HUES6 (cell line): ENCODE measurements around the gene MAPK14.
"Not testable (repeated sequence)": the region's sequence is repeated elsewhere in the genome, so short reads cannot be mapped to it uniquely, and the experiment has no call there.

Experiments used
- H3K27ac ChIP-seq: 2 replicates; pipeline ENCODE4 v1.7.0; 2013; ENCODE audit warnings: low read depth, mild to moderate bottlenecking, low read length, inconsistent platforms
- H3K27me3 ChIP-seq: 2 replicates; pipeline ENCODE4 v1.6.1; 2013; ENCODE audit warnings: low read length; ENCODE audit not compliant: control insufficient read depth, insufficient read depth
- H3K36me3 ChIP-seq: 2 replicates; pipeline ENCODE4 v1.6.1; 2013; ENCODE audit warnings: low read length; ENCODE audit not compliant: control insufficient read depth, insufficient read depth
- H3K4me1 ChIP-seq: 2 replicates; pipeline ENCODE4 v1.6.1; 2013; ENCODE audit warnings: low read length; ENCODE audit not compliant: control insufficient read depth, insufficient read depth
- H3K4me3 ChIP-seq: 2 replicates; pipeline ENCODE4 v1.5.1; 2013; ENCODE audit warnings: low read depth, low read length
- H3K9ac ChIP-seq: one replicate; pipeline ENCODE4 v1.6.1; 2013; ENCODE audit warnings: mild to moderate bottlenecking, low read length
- H3K9me3 ChIP-seq: 2 replicates; pipeline ENCODE4 v1.6.1; 2013; ENCODE audit warnings: low read depth, low read length; ENCODE audit not compliant: control insufficient read depth, insufficient read depth

Gene MAPK14

DNA sequence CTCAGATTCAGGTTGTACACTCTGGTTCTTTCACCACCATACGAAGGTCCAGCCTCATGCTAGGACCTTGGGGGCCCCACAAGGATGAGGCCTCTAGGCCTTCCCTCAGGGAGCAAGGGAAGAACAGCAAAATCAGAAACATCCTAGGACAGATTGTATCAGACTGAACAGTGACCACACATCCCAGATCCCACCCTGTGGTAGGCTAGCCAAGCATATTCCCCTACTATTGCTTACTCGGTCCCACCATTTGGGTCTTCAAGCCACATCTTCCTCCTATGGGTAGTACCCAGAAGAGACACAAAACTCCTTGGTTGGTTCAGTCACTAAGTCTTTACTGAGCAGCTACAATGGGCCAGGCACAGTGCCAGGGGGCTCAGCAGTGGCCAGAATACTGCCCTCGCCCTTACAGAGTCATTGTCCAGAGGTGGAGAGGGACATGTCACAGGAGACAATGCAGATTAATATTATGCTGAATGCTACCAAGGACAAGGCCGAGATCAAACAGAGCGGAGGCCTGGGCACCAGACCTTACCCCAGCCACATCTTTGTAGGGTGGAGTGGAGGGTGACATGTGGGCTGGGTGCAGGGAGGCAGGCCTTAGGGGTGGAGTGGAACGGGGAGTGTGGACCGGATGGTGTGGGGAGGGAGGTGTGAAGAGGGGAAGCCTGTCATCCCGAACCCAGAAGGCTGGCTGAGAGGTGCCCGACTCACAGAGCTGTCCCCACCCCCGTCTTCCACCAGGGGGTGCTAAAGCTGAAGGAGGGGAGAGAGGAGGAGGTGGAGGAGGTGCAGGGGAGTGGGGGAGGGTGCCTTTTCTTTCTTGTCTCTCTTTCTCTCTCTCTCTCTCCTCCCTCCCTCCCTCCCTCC, 95.9 kb downstream of the MAPK14 start:
- Histone ChIP-seq H3K36me3 (peaks cover 3% of the 10 kb centered on the region; the same call in 1 of the 2 replicates), H3K4me1 (peaks cover 26% of the 10 kb centered on the region), H3K27ac (no peak overlapping the region), H3K9ac (no peak overlapping the region), H3K4me3 (no peak overlapping the region), H3K27me3 (no peaks in the 10 kb centered on the region; the same call in 1 of the 2 replicates), H3K9me3 (no peaks in the 10 kb centered on the region)

GRCh38 chr6:36124346-36124745, 96.7 kb downstream of the MAPK14 start:
- H3K27me3 ChIP-seq, H3K27ac ChIP-seq, H3K4me3 ChIP-seq, H3K9me3 ChIP-seq, H3K36me3 ChIP-seq, H3K9ac ChIP-seq: not testable (repeated sequence)
- peaks cover 26% of the 10 kb centered on the region for H3K4me1 ChIP-seq

DNA sequence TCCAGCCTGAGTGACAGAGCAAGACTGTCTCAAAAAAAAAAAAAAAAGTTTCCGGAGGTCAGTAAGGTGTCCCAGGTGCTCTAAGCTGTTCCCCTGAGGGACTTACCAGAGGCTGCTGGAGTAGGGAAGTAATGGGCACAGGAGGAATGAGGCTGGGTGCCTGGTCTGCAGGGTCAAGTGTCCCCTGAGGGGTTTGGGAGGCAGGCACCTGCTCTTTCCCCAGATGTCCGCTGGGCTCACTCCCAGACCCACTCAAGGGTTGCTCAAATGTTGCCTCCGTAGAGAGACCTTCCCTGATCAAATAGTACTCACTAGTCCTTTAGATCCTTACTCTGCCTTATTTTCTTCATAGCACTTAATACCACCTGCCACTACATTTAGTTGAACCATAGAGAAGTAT, 97.3 kb downstream of the MAPK14 start:
- Histone ChIP-seq H3K4me3 (no peak overlapping the region), H3K4me1 (peaks cover 29% of the 10 kb centered on the region), H3K36me3 (no peaks in the 10 kb centered on the region), H3K9me3 (no peaks in the 10 kb centered on the region), H3K27ac (no peak overlapping the region), H3K9ac (no peak overlapping the region), H3K27me3 (peaks cover 3% of the 10 kb centered on the region; the same call in 1 of the 2 replicates)

DNA sequence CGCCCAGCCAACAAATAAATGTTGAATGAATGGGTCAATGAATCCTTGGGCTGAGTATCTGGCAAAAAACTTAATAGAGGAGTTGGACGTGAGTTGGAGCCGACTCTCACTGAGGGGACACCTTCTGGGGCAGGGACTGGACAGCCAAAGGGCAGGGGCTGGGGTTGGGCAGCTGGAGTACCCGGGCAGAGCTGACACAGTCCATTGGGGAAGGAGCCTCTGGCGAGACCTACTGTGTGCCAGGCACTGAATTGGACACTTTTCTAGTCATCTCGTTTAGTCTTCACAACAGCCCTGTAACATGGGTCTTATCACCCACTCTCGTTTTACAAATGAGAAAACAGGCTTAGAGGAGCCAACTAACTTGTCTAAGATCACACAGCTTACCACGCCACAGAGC, 98.0 kb downstream of the MAPK14 start:
- no peak overlapping the region for H3K27ac ChIP-seq
- H3K4me3 ChIP-seq: no peak overlapping the region
- H3K4me1 ChIP-seq: peaks cover 28% of the 10 kb centered on the region
- H3K36me3 ChIP-seq: no peaks in the 10 kb centered on the region
- no peaks in the 10 kb centered on the region for H3K9me3 ChIP-seq
- peaks cover 6% of the 10 kb centered on the region; the same call in 1 of the 2 replicates for H3K27me3 ChIP-seq
- H3K9ac ChIP-seq: no peak overlapping the region

- no peak overlapping the region for H3K4me3 ChIP-seq
- no peaks in the 10 kb centered on the region for H3K9me3 ChIP-seq
- H3K9ac ChIP-seq: no peak overlapping the region
- peaks cover 27% of the 10 kb centered on the region for H3K4me1 ChIP-seq
- peaks cover 10% of the 10 kb centered on the region for H3K27me3 ChIP-seq
- H3K27ac ChIP-seq: no peak overlapping the region
- H3K36me3 ChIP-seq: no peaks in the 10 kb centered on the region
Measured at GRCh38 chr6:36126121-36126520, 98.5 kb downstream of the MAPK14 start.

- Histone ChIP-seq H3K4me3 (no peak overlapping the region), H3K4me1 (peaks cover 31% of the 10 kb centered on the region), H3K27ac (no peak overlapping the region), H3K36me3 (no peaks in the 10 kb centered on the region), H3K9ac (no peak overlapping the region), H3K9me3 (no peaks in the 10 kb centered on the region), H3K27me3 (peaks cover 11% of the 10 kb centered on the region)
Measured at GRCh38 chr6:36126553-36127458, 99.2 kb downstream of the MAPK14 start.

GRCh38 chr6:36127462-36128016, 99.9 kb downstream of the MAPK14 start:
- Histone ChIP-seq H3K4me3 (no peak overlapping the region), H3K27me3 (peaks cover 11% of the 10 kb centered on the region), H3K9ac (no peak overlapping the region), H3K36me3 (no peaks in the 10 kb centered on the region), H3K27ac (no peak overlapping the region), H3K4me1 (peaks cover 38% of the 10 kb centered on the region), H3K9me3 (no peaks in the 10 kb centered on the region)

DNA sequence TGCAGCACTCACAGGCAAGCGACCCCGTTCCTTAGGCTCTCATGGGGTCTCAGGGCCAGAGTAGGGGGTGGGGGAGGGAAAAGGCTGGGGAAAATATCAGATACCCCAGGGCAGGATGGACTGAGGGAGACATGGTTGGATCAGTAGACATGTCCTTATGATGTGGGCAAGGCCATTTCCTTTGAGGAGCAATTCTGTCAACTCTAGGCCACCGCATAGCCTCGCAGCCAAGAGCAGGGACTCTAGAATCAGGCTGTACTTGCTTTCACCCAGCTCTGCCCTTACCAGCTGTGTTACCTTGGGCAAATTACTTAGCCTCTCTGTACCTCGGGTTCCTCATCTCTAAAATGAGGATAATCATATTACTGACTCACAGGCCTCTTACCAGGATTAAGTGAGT, 100.5 kb downstream of the MAPK14 start:
- Histone ChIP-seq H3K4me1 (peaks cover 38% of the 10 kb centered on the region), H3K9ac (no peak overlapping the region), H3K27me3 (peaks cover 11% of the 10 kb centered on the region), H3K36me3 (no peaks in the 10 kb centered on the region), H3K9me3 (no peaks in the 10 kb centered on the region), H3K4me3 (no peak overlapping the region), H3K27ac (no peak overlapping the region)

- Histone ChIP-seq H3K9me3 (no peaks in the 10 kb centered on the region), H3K36me3 (no peaks in the 10 kb centered on the region), H3K27ac (no peak overlapping the region), H3K4me3 (no peak overlapping the region), H3K27me3 (peaks cover 11% of the 10 kb centered on the region), H3K9ac (no peak overlapping the region), H3K4me1 (peaks cover 34% of the 10 kb centered on the region)
Measured at GRCh38 chr6:36128793-36129192, 101.2 kb downstream of the MAPK14 start.

DNA sequence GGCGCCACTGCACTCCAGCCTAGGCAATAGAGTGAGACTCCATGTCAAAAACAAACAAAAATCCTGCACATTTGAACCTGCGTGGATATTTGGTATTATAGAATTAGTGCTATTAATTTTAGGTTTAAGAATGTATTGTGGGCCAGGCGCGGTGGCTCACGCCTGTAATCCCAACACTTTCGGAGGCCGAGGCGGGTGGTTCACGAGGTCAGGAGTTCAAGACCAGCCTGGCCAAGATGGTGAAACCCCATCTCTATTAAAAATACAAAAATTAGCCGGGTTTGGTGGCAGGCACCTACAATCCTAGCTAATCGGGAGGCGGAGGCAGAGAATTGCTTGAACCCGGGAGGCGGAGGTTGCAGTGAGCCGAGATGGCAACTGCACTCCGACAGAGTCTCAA, 101.7 kb downstream of the MAPK14 start:
- Histone ChIP-seq H3K27me3 (peaks cover 11% of the 10 kb centered on the region), H3K4me1 (peaks cover 34% of the 10 kb centered on the region)
- H3K36me3 ChIP-seq, H3K4me3 ChIP-seq, H3K9ac ChIP-seq, H3K27ac ChIP-seq, H3K9me3 ChIP-seq: not testable (repeated sequence)
